HG03060 (cell line): ENCODE results near the gene PHF2.

Experiments
- ATAC-seq: cut with Tn5 transposase; IDR thresholded peaks from one replicate; pipeline ENCODE4 v1.9.1; 2021; ENCODE audit warnings: low read depth, moderate number of reproducible peaks; ENCODE audit not compliant: unreplicated experiment

The PHF2 gene

DNA sequence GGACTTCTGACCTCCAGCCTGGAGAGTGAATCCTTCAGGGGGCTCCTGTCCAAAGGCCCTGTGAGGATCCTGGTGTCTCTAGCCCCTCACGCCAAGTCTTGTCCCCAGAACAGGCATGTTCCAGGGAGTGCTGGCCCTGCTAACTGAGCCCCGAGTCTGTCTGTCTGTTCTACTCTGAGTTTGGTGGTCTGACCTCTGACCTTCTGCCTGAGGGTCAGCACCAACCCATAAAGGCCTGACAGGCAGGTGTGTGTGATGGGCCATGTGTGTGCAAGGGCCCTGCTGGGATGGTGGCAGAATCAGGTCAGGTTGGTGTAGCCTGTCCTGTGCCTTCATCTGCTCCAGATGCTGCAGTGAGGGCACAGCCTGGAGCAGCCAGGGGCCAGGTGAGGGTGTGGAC, 46.3 kb downstream of the PHF2 start:
- ATAC-seq: no peak

DNA sequence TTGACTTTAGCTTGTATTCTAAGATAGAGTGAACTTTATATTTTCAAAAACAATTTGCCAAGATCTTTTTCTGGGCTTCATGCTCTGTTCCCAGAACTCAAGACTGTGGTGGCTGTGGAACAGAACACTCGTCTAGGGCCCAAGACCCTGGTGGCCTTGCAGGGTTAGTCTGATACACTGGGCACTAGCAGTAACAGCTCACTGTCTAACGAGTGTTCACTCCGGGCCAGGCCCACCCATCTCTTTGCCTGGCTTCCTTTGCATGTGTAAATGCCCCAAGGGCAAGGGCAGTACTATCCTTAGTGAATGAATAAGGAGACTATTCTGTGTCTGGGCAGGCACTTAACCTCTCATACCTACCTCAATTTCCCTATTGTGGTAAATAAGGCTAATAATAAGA, 47.4 kb downstream of the PHF2 start:
- ATAC-seq: no peak

DNA sequence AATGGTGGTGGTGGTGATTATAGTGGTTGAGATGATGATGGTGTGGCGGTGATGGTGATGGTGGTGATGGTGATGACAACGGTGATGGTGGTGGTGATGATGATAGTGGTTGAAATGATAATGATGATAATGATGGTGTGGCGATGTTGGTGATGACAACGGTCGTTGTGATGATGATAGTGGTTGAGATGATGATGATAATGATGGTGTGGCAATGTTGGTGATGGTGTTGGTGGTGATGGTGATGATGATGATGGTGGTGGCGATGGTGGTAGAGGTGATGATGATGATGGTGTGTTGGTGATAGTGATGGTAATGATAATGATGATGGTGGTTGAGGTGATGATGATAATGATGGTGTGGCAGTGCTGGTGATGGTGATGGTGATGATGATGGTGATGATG, 48.0 kb downstream of the PHF2 start:
- ATAC-seq: no peak

DNA sequence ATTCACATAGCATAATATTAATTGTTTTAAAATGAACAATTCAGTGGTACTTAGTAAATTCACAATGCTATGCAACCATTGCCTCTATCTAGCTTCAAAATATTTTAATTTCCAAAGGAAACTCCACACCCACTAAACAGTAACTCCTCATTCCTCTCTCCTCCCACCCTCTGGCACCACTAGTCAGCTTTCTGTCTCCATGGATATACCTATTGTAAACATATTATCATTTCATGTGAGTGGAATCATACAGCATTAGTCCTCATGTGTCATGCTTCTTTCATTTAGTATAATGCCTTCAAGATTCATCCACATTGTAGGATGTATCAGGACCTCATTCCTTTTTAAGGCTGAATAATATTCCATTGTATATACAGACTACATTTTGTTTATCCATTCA, 48.6 kb downstream of the PHF2 start:
- no peak for ATAC-seq

DNA sequence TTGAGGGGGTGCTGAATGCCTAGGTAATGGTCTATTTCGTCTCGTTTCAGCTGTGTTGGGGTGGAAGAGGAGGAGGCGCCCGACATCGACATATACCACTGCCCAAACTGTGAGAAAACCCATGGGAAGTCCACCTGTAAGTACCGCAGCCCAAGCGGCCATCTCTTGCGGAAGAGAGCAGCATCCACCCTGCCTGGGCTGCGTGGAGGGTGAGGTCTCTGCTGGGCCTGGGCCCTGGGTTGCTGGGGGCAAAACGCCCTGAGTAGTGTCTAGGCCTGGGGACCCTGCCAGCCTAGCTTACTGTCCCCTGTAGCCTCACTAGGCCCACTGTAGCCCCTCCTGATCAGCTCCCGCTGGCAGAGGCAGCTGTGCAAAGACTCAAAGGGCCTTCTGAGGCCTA, 53.5 kb downstream of the PHF2 start:
- ATAC-seq: no peak

DNA sequence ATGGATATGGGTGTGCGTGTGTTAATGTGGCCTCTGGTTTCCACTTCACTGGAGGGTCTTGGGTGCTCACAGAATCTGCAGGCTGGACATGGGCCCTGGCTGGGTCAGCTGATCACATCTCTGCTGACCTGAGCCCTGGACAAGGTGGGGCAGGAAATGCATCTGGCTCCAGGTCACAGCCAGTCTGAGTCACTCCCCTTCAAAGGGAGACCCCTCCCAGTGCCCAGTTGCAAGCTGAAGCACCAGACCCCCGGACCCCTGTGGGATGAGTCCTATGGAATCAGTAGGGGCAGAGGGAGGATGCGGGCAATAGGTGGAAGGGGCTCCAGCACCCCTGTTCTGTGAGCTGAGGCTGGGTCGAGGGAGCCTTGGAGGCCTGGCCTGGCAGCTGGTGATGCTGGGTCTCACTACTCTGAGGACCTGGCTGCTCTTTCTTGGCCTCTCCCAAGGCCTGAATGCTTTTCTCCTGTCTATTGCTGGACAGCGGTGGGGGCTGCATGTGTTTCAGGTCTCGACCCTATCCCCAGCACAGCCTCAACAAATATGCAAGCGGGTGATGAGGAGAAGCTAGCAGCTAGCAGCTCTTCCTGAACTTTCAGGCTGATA, 54.5 kb downstream of the PHF2 start:
- no peak for ATAC-seq

DNA sequence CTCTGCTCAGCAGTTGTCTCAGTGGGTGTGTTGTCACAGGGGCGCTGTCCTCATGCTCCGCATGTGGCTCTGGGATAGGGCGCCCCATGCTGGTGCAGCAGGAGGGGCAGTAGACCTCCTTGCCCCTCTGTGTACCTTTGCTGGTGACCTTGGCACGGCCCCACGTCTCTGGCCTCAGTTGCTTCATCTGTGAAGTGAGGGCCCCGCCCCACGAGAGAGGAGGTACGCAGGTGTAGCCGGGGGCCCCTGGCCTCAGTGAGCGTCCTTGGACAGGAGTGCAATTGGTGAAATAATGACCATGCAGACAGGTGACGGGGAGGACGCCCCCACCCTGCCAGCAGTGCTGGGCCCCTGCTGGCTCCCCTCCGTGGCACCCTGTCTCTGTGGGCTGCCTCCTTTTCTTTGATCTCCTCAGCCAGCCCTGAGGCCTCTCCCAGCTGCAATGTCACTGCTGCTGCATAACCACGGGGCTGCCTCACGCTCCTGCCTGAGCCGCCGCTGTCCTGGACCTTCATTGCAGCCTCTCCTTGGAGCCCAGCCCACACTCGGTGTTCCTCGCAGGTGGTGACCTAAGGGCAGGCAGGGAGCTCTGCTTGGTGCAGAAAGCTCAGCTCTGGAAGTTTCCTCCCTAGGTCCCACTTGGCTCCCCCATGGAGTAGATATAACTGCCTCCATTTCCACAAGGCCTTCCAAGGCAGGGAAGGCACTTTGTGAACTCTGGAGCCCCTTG, 57.3 kb downstream of the PHF2 start:
- no peak for ATAC-seq

DNA sequence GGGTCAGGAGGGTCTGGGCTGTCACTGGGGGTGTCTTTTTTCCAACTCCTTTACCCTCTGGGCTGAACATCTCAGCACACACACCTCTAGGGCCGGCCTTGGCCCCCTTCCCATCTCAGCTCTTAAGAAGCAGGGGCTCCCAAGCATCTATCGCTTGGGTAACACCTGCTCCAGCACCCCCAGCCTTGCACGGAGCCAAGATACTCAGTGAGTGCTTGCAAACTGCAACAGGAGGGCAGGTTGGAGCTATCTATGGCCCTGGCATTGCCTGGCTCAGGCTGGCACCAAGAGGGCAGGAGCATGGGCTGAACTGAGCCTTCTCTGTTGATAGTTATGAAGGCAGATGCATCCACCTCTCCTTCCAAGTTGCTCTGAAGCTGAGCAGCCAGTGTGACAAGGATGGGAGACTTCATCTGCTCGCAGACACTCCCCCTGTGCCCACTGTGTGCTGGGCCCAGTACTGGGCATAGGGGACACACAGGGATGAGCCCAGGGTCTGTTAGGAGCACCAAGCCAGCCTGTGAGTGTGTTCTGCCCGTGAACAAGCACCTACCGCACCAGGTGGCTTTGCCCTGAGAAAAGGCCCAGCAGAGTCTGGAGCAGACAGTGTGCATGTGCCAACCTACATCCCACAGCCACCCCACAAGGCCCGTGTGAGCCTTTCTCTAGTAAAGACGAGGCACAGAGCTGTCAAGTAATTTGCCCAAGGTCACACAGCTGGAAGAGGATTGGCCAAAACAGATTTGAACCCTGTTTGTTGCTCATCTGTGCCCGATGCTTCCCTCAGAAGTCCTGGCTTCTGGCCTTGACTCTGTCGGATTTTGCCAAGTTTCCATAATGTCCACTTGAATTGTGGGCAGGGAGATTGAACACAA, 58.2 kb downstream of the PHF2 start:
- ATAC-seq: no peak

DNA sequence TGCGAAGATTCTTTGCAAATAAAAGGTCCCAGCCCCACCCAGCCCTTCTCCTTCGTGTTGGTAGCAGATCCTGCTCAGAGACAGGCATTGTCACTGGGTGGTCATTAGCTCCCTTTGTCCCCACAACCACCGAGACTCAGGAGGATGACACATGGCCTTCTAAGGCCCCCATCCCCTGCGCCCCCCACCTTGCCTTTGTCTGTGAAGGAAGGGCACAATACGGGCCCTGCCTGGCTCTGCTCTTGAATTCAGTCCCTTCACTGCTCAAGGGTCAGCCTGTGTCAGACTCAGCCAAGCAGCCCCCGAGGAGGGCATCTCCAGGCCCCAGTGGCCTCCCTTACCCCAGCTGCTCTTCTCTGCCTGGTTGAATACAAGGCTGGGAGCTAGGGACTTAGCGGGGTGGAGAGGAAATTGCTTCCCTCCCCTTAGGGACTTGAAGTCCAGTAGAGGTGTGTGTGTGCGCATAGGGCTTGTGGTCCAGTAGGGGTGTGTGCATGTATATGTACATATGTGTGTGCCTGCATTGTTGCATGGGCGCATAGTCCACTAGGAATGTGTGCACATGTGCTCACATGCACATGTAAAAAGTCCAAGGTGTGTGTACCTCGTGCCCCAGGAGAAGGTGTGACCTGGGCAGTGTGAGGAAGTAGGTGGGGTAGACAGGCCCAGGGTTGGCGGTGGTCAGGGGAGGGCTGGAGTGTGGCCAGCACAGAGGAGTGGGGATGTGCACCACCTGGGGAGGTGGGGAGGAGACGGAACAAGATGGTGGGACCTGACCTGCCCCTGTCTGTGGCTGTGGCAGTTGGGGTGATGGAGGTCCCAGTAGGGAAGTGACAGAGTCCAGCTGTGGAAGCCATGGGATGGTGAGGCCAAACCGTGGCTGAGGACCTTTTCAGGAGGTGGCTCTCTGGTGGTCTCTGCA, 59.1 kb downstream of the PHF2 start:
- no peak for ATAC-seq

DNA sequence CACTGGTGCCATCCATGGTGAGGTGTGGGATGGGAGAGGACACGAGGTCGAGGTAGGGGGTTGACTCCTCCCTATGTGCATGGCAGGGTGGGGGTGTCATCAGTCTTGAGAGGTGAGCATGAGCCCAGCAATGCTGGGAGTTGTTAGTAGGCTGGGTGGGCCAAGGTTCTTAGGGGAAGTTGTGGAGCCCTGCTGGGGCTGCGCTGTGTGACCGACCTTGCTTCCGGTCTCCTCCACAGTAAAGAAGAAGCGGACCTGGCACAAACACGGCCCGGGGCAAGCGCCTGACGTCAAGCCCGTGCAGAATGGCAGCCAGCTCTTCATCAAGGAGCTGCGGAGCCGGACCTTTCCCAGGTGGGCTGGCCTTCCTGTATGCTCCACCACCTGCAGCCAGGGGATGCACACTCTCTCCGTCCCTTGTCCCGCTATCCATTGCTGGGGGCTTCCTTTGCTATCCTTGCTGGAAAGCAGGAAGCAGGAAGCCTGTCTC, 59.8 kb downstream of the PHF2 start:
- ATAC-seq: no peak

DNA sequence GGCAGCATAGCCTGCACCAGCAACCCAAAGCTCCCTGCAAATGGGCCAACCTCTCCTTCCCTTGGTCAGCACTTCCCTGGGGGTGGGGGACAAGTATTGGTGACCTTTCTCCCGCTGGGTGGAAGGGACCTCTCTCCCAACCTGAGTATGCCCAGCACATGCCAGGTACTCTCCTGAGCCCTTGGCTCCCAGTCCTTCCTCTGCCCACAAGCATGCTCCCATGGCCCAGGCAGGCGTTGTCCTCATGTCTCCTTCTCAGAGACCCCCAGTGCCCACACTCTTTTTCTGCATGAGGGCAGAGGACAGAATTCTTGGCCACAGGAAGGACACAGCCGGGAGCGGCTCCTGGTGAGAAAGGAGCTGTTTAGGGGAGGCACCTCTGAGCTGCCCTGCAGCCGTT, 60.3 kb downstream of the PHF2 start:
- ATAC-seq: no peak

DNA sequence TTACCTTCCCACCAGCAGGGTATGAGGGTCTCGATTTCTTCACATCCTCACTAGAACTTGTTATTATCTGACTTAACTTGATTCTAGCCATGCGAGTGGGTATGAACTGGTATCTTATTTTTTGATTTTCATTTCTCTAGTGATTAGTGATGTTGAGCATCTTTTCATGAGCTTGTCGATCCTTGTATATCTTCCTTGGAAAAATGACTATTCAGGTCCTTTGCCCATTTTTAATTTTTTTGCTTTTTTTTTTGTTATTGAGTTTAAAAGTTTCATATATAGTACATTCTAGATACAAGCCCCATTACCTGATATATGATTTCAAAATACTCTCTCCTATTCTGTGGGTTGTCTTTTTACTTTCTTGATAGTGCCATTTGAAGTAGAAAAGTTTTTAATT, 61.5 kb downstream of the PHF2 start:
- no peak for ATAC-seq

DNA sequence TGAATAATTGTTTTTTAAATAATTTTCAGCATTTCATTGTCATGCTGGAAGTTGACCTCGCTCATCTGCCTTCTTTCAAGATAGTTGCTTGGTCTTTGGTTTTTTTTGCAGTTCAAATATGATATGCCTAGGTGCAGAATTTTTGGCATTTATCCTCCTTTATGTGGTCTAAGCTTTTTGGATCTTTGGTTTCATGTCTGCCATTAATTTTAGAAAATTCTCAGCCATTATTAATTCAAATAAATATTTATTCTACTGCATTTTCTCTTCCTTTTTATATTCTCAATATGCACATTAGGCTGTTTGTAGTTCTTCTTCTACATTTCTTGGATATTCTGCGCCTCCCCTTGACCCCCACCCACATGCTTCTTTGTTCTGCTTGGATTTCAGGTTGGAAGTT, 63.6 kb downstream of the PHF2 start:
- no peak for ATAC-seq

DNA sequence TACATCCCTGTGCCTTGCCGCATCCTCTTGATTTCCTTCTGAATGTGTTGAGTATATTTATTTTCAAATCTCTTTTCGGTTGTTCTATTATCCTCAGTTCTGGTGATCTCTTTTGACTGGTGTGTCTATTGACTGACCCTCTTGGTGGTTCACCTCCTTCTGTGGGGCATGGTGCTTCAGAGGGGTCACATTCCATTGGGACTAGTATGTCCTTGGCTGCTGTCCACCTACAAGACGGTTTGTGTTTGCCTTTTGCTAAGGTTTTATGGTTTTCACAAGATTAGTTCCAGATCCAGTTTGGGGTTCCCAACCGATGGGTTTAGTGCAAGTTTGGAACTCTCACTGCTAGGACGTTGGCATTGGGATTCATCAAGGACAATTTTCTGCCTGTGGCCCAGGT, 66.6 kb downstream of the PHF2 start:
- ATAC-seq: no peak

DNA sequence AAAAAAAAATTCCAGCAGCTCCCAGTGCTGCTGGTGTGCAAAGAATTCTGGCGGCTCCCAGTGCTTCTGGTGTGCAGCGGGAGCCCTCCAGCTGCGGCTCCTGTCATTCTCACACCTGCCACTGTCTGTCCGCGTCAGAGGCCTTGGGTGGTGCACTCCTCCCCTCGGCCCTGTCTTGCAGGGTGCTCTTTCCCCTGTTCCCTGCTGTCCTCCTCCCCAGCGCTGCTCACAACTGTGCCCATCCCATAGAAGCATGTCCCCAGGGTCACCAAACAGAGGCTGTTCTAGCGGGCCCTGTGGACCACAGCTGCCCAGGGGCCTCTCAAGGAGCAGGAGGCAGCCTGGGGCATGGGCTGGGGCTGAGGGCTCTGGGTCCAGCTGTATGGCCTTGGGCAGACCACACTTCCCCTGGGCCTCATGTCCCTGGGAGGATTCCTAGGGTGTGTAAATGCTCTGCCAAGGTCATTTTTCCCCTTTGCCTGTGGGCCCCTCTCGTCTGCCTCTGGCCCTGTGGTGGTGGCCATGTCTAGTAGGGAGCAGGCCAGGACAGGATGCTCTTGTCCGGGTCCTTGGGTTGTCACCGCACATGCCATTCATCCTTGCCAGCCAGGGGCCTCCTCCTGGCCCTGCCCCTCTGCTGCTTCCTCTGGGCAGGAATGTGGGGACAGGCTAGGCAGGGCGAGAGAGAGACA, 68.2 kb downstream of the PHF2 start:
- ATAC-seq: no peak

DNA sequence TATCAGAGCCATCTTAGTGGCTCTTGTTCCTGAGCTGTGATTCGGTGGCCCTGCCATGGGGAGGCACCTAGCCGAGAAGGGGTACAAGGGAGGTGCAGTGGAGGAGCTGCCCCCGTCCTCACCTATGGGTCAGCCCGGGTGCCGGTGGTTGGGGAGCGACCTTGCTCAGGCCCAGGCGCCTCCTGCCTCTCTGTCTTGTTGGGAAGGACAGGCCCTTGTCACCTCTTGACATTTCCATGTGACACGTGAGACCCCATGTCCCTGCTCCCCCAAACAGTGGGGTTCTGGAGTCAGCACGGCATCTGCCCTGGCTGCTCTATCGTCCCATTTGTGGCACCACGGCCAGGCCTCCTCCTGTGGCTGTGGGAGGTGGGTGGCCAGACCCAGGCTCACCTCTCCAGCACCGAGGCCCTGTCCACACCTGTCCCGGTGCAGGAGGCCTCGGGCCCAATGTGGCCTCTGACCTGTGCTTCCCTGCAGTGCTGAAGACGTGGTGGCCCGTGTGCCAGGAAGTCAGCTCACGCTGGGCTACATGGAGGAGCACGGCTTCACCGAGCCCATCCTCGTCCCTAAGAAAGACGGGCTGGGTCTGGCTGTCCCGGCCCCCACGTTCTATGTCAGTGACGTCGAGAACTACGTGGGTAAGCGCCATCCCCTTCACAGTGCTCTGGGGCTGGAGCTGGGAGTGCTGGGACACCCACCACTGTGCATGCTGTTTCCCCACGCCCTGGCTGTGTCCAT, 68.9 kb downstream of the PHF2 start:
- ATAC-seq: no peak

DNA sequence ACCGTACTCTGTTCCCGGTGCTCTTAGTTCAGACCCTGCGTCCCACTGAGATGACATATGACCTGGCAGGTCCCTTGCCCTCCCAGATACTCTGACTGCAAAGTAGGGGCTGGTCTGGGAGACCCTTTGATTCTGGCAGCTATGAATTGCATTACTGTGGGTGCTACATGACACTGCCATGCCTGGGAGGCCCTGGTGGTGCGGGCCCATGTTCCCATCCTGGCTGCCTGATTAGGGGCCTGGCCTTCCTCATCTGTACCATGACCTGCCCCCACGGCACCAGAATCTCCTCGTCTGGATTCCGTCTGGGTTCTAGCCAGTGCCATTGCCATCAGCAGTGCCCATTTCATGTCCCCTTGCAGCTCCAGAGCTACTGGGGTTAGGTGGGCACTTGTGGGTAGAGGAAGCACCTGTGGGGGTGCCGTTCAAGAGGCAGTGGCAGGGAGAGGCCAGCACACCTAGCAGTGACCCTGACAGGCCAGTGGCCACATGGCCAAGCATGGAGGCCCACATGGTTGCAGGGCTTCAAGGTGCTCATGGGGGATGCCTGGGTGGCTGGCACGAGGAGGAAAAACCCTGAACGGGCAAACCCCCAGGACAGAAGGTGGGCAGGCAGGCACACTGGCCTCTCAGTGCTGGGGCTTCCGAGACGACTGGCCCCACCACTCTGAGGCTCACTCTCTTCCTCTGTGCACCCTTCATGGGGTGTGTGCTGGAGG, 69.7 kb downstream of the PHF2 start:
- ATAC-seq: no peak

DNA sequence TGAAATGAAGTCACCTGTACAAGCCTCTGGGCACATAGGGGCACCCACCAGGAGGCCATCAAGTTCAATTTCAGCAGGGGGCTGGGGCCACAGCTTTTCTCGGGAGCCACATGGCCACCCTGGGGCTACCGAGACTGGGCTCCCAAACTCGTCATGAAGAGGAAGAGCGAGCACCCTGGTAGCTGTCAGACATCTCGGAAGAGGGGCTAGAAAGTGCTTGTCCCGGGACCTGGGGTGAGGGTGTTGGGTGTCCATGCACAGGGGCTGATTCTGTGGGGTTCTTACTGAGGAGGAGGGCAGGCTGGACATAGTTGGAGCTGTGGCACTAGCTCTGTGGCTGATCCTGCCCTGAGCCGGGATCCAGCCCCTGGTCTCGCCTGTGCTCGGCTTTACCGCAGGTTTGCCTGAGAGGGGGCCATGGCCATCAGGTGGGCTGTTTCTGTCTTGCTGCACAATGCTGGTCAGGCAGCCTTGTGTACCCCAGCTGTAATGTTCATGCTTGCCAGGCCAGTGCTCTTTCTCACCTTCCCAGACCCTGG, 70.3 kb downstream of the PHF2 start:
- ATAC-seq: no peak
